PC-3 (cell line): Measurements from ENCODE around the gene LBX1.

Source experiments
- EZH2 ChIP-seq: fragments of 300-600 bp; sonication (generic); IDR thresholded peaks from one replicate; pipeline ENCODE4 v1.6.1; 2017; ENCODE audit warnings: antibody characterized with exemption, mild to moderate bottlenecking, low read length; ENCODE audit not compliant: unreplicated experiment
- TF ChIP-seq, protein P1 (sequence below): fragments of 300-600 bp; sonication (generic); conservative IDR thresholded peaks from 2 replicates; pipeline ENCODE4 v1.5.1; 2017; ENCODE audit warnings: antibody characterized with exemption, low read depth, mild to moderate bottlenecking, low read length

DNA sequence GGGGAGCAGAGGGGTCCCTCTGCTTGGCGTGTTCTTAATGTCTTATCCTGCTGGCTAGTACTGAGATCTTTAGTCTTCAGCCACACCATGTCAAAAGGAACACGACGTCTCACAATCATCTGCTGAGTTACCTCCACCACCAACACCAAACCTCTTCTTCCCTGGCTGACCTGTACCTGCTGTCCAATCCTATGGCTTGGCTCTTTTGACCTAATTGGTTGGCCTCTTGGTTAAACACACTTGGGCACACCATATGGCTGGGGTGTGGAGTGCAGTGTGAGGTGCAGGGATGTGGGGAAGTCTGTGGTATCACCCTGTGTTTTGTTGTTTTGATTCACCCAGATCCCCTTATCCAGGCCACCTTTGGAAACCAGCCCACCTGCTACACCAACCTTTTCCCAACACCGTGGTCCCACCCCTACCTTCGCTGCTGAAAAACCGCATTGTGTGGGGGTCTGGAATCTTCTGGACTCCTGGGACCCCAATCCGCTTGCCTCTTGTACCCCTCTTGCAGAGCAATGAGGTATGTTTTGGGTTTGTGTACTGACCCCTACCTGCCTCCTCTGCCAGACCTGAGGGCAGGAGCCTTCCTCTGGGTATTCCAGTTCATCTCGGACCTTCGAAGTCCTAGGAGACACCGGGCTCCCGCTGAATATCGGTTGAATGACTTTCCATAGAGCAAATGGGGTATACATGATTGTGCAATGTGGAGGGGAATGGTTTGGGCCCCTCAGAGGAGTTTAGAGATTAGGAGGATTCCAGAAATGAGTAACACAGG, 2.8 kb upstream of the LBX1 start:
- TF ChIP-seq, protein P1, sequence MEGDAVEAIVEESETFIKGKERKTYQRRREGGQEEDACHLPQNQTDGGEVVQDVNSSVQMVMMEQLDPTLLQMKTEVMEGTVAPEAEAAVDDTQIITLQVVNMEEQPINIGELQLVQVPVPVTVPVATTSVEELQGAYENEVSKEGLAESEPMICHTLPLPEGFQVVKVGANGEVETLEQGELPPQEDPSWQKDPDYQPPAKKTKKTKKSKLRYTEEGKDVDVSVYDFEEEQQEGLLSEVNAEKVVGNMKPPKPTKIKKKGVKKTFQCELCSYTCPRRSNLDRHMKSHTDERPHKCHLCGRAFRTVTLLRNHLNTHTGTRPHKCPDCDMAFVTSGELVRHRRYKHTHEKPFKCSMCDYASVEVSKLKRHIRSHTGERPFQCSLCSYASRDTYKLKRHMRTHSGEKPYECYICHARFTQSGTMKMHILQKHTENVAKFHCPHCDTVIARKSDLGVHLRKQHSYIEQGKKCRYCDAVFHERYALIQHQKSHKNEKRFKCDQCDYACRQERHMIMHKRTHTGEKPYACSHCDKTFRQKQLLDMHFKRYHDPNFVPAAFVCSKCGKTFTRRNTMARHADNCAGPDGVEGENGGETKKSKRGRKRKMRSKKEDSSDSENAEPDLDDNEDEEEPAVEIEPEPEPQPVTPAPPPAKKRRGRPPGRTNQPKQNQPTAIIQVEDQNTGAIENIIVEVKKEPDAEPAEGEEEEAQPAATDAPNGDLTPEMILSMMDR: no peak
- TF ChIP-seq EZH2: no peak
